Measurements from ENCODE around the gene NDOR1.

Gene NDOR1

DNA sequence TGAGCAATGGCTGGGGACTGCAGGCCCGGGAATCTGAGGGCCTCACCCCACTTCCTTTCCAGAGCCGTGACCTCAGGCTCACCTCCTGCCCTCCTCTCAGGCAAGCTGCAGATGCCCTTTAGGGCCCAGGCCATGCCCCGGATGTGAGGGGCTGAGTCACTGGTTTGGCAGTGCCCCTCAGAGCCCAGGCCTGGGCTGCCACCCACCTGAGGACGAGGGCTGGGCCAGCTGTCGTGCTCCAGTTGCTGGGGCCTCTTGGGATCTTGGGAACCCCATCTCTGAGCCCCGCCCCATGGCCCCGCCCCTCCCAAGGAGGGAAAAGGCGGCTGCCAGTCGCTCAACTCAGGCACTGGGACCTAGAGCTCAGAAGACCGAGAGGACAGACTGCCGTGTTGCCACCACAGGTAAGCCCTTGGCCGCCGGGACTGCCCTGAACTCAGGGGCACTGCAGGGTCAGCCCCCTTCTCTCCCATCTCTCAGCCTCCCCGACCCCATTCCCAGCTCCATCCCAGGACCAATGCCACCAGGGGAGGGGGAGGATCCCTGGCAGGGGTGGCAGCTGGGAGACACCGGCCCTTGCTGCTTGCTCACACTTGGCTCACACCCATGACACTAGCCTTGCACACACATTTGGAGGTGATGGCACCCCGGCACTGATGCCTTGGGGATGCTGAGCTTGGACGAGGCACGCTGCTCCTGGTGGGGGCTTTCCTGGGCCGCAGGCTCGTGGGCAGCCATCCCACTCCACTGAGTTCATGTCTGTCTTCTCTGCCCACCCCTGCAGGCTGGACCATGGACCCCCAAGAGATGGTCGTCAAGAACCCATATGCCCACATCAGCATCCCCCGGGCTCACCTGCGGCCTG lies 19.6 kb downstream of the NDOR1 start, which contains the start of gene CYSRT1:
TSS of gene CYSRT1 (plus strand) at position 345 of the 865 bp plus-strand sequence. CDS start at position 793, 448 bp downstream.
- peaks cover 5% of the 10 kb centered on the region for H3K4me1 ChIP-seq
- H3K27ac ChIP-seq, result peak within 1 kb of the TSS; percentile 93
- peak within 1 kb of the TSS; percentile 97 for H3K4me3 ChIP-seq (ENCODE audit: low read depth, low read length)
- H3K9me3 ChIP-seq (ENCODE audit: control insufficient read depth, low read length), result no peaks in the 10 kb centered on the region
- no peaks in the 10 kb centered on the region for H3K36me3 ChIP-seq (ENCODE audit: control insufficient read depth, insufficient read depth, low read length)
- peak within 1 kb of the TSS; percentile 77 for H3K9ac ChIP-seq
- H3K4me2 ChIP-seq (ENCODE audit: low read length), result peak within 1 kb of the TSS; percentile 100
- H3K79me2 ChIP-seq, result no peaks in the 10 kb centered on the region
- no peaks in the 10 kb centered on the region for H3K27me3 ChIP-seq (ENCODE audit: control insufficient read depth, insufficient read depth, low read length)
- no peak for TF ChIP-seq CTCF (IDR thresholded peaks at IDR 0.05)
- peak within 1 kb of the TSS; percentile 88 for H2AFZ ChIP-seq

DNA sequence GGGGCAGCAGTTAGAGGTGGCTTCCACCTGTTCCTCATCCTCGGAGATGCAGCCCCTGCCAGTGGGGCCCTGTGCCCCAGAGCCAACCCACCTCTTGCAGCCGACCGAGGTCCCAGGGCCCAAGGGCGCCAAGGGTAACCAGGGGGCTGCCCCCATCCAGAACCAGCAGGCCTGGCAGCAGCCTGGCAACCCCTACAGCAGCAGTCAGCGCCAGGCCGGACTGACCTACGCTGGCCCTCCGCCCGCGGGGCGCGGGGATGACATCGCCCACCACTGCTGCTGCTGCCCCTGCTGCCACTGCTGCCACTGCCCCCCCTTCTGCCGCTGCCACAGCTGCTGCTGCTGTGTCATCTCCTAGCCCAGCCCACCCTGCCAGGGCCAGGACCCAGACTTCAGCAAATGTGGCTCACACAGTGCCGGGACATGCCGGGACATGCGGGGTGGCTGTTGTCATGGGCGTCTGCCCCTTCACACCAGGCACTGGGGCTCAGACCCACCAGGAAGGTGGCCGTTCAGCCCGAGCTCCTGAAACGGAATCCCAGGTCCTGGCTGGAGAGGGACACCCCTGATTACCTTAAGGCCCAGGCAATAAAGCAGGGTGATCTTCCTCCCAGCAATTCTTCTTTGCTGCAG lies 20.3 kb downstream of the NDOR1 start:
- H3K27ac ChIP-seq, result no peak overlapping the region
- no peak overlapping the region for H3K4me3 ChIP-seq (ENCODE audit: low read depth, low read length)
- H3K27me3 ChIP-seq (ENCODE audit: control insufficient read depth, insufficient read depth, low read length), result no peaks in the 10 kb centered on the region
- no peak for TF ChIP-seq CTCF (IDR thresholded peaks at IDR 0.05)
- H3K36me3 ChIP-seq (ENCODE audit: control insufficient read depth, insufficient read depth, low read length), result no peaks in the 10 kb centered on the region
- no peak overlapping the region for H3K4me2 ChIP-seq (ENCODE audit: low read length)
- H3K4me1 ChIP-seq, result peaks cover 5% of the 10 kb centered on the region
- H3K79me2 ChIP-seq, result no peaks in the 10 kb centered on the region
- H3K9me3 ChIP-seq (ENCODE audit: control insufficient read depth, low read length), result no peaks in the 10 kb centered on the region
- H3K9ac ChIP-seq, result no peak overlapping the region
- H2AFZ ChIP-seq, result no peak overlapping the region

GRCh38 chr9:137226338-137227053 lies 21.0 kb downstream of the NDOR1 start:
- H3K4me1 ChIP-seq, result peaks cover 5% of the 10 kb centered on the region
- no peak for TF ChIP-seq CTCF (IDR thresholded peaks at IDR 0.05)
- peak overlapping the region; percentile 67 for H3K27ac ChIP-seq
- no peak overlapping the region for H3K9ac ChIP-seq
- H3K4me3 ChIP-seq (ENCODE audit: low read depth, low read length), result no peak overlapping the region
- no peaks in the 10 kb centered on the region for H3K27me3 ChIP-seq (ENCODE audit: control insufficient read depth, insufficient read depth, low read length)
- H3K4me2 ChIP-seq (ENCODE audit: low read length), result peak overlapping the region; percentile 64
- H2AFZ ChIP-seq, result peak overlapping the region; percentile 4
- no peaks in the 10 kb centered on the region for H3K79me2 ChIP-seq
- H3K9me3 ChIP-seq (ENCODE audit: control insufficient read depth, low read length), result no peaks in the 10 kb centered on the region
- no peaks in the 10 kb centered on the region for H3K36me3 ChIP-seq (ENCODE audit: control insufficient read depth, insufficient read depth, low read length)

DNA sequence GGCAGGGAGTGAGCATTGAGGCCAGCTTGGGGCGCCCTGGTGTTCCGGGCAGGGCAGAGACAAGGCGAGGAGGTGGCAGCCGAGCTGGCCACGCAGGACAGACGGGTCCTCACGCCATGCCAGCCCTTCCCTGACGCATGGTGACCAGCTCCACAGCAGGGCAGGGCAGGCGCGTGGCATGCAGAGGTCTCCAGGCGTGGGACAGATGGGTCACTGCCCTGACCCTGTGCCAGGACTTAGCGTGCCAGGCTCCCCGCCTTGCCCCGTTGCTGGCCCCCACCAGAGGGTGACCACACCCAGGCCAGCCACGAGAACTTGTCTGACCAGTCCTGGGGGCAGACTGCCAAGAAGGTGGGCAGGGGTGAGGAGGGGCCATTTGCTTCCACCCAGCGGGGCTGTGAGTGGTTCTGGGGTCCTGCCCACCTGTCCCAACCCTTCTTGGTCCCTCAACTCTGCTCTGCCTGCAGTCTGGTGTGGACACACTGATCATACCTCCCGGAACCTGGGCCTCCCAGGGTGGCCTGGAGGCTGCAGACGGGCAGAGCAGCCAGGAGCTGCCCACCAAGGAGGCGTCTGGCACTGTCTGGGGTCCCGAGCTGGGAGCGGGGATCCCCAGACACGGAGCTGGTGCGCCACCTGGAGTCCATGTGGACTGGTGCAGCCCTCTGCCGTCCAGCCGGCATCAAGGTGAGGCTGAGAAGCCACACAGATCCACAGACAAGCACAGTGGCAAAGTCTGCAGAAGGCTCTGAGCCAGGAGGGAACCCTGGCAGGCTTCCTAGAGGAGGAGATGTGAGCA lies 21.8 kb downstream of the NDOR1 start, which contains the start of gene RNF224:
TSS of gene RNF224 (plus strand) at position 449 of the 799 bp plus-strand sequence. CDS start 834 bp downstream, outside the sequence.
- Histone ChIP-seq H3K4me1 (peaks cover 5% of the 10 kb centered on the region), H2AFZ (peak within 1 kb of the TSS; percentile 4), H3K9me3 (ENCODE audit: control insufficient read depth, low read length) (no peaks in the 10 kb centered on the region), H3K4me3 (ENCODE audit: low read depth, low read length) (peak within 1 kb of the TSS; percentile 28), H3K36me3 (ENCODE audit: control insufficient read depth, insufficient read depth, low read length) (no peaks in the 10 kb centered on the region), H3K9ac (no peak within 1 kb of the TSS), H3K79me2 (no peaks in the 10 kb centered on the region), H3K27me3 (ENCODE audit: control insufficient read depth, insufficient read depth, low read length) (no peaks in the 10 kb centered on the region), H3K27ac (peak within 1 kb of the TSS; percentile 67), H3K4me2 (ENCODE audit: low read length) (peak within 1 kb of the TSS; percentile 64)
- TF ChIP-seq CTCF (IDR thresholded peaks at IDR 0.05), result peak; percentile 76
